PFSK-1 (cell line): ENCODE data around the gene CSNK2B.

ENCODE experiments used
- FOXP2 ChIP-seq: optimal IDR thresholded peaks from 2 replicates; pipeline ENCODE3; 2011; ENCODE audit warnings: borderline replicate concordance, control low read depth, inconsistent platforms; ENCODE audit not compliant: insufficient read depth; ENCODE audit errors: extremely low read length, extremely low read depth
- POLR2AphosphoS5 ChIP-seq: IDR thresholded peaks from 2 replicates; pipeline ENCODE4 v1.6.1; 2012; ENCODE audit warnings: low read depth, mild to moderate bottlenecking, control low read depth, low read length, moderate library complexity
- SIN3A ChIP-seq: IDR thresholded peaks from 2 replicates; pipeline ENCODE4 v1.6.1; 2012; ENCODE audit warnings: mild to moderate bottlenecking, low read length, moderate library complexity, borderline replicate concordance; ENCODE audit not compliant: insufficient read depth
- TAF1 ChIP-seq: IDR thresholded peaks from 2 replicates; pipeline ENCODE4 v1.6.1; 2012; ENCODE audit warnings: low read length, control low read depth, borderline replicate concordance; ENCODE audit not compliant: insufficient read depth
- TF ChIP-seq, protein P1 (sequence below), 2 experiments: IDR thresholded peaks; 2 replicates each; pipeline versions ENCODE4 v1.6.1 to v1.8.0; 2011 to 2012; ENCODE audit warnings: low read depth in 2 of 2, low read length in 2 of 2, control low read depth in 1 of 2, inconsistent platforms in 1 of 2, mild to moderate bottlenecking in 1 of 2, moderate library complexity in 1 of 2; ENCODE audit not compliant: insufficient read depth in 1 of 2

Gene CSNK2B

GRCh38 chr6:31621320-31621939 lies 44.5 kb upstream of the CSNK2B start:
- TF ChIP-seq SIN3A (no peak), TAF1 (no peak; the same call in 1 of the 2 replicates), POLR2AphosphoS5 (no peak)

- TF ChIP-seq SIN3A (0 out of 2 replicates have a peak, but pooled peaks have one; percentile 2), FOXP2 (no peak), POLR2AphosphoS5 (no peak), TAF1 (no peak)
- TF ChIP-seq, protein P1, sequence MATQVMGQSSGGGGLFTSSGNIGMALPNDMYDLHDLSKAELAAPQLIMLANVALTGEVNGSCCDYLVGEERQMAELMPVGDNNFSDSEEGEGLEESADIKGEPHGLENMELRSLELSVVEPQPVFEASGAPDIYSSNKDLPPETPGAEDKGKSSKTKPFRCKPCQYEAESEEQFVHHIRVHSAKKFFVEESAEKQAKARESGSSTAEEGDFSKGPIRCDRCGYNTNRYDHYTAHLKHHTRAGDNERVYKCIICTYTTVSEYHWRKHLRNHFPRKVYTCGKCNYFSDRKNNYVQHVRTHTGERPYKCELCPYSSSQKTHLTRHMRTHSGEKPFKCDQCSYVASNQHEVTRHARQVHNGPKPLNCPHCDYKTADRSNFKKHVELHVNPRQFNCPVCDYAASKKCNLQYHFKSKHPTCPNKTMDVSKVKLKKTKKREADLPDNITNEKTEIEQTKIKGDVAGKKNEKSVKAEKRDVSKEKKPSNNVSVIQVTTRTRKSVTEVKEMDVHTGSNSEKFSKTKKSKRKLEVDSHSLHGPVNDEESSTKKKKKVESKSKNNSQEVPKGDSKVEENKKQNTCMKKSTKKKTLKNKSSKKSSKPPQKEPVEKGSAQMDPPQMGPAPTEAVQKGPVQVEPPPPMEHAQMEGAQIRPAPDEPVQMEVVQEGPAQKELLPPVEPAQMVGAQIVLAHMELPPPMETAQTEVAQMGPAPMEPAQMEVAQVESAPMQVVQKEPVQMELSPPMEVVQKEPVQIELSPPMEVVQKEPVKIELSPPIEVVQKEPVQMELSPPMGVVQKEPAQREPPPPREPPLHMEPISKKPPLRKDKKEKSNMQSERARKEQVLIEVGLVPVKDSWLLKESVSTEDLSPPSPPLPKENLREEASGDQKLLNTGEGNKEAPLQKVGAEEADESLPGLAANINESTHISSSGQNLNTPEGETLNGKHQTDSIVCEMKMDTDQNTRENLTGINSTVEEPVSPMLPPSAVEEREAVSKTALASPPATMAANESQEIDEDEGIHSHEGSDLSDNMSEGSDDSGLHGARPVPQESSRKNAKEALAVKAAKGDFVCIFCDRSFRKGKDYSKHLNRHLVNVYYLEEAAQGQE (IDR thresholded peaks at IDR 0.05; ENCODE audit: insufficient read depth in 1 of 2, low read depth in 2 of 2, low read length in 2 of 2): no peak
These were observed 43.9 kb upstream of the CSNK2B start for GRCh38 chr6:31621991-31622390.

DNA sequence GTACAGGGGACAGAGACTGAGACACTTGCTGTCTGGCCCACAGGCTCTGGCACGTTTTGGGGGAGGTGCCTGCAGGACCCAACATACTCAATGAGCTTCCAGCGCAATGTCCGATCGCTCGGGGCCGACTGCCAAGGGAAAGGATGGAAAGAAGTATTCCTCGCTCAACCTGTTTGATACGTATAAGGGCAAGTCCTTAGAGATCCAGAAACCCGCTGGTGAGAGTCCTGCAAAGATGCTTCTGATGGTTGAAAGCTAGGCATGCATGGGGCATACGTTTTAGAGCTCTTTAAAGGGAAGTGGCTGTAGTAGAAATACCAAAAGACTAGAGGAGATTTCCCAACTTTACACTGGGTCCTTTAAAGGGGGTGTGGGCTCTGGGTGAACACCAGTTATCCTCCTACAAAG lies 43.2 kb upstream of the CSNK2B start:
- TF ChIP-seq, protein P1 (IDR thresholded peaks at IDR 0.05; ENCODE audit: insufficient read depth in 1 of 2, low read depth in 2 of 2, low read length in 2 of 2): no peak
- TF ChIP-seq TAF1: no peak

DNA sequence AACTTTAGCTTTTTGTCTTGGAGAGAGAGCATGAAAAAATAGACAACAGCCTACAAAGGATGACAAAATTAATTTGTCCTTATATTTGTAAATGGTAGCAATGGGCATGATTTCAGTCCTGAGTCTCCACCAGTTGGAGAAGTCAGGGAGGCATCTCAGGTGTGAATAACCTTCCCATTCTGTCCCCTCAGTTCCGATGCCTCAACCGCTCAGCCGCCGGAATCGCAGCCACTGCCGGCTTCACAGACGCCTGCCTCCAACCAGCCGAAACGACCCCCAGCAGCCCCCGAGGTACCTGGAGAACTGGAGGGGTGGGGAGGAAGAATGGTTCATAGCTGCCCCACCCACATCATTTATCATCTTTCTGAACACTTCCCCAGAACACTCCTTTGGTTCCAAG lies 41.8 kb upstream of the CSNK2B start:
- TF ChIP-seq TAF1 (no peak), FOXP2 (no peak), SIN3A (no peak), POLR2AphosphoS5 (no peak)
- TF ChIP-seq, protein P1 (IDR thresholded peaks at IDR 0.05; ENCODE audit: insufficient read depth in 1 of 2, low read depth in 2 of 2, low read length in 2 of 2): no peak

DNA sequence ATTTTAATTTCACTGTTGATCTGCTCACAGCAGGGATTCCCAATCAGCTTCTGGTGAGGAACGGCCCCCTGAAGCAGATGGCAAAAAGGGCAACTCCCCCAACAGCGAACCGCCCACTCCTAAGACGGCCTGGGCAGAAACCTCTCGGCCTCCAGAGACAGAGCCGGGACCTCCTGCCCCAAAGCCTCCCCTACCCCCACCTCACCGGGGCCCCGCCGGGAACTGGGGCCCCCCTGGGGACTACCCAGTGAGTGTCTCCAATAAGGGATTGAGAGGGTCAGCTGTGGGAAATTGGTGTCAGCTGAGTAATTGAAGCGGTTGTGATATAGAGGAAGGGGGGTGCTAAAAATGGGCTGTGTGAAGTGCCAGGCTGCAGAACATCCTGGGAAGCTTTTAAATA lies 38.9 kb upstream of the CSNK2B start:
- no peak for TF ChIP-seq SIN3A
- no peak for TF ChIP-seq TAF1
- TF ChIP-seq, protein P1 (IDR thresholded peaks at IDR 0.05; ENCODE audit: insufficient read depth in 1 of 2, low read depth in 2 of 2, low read length in 2 of 2): no peak
- no peak for TF ChIP-seq FOXP2
- TF ChIP-seq POLR2AphosphoS5: no peak
